ENCODE measurements around the gene OR8A1.

Gene OR8A1

DNA sequence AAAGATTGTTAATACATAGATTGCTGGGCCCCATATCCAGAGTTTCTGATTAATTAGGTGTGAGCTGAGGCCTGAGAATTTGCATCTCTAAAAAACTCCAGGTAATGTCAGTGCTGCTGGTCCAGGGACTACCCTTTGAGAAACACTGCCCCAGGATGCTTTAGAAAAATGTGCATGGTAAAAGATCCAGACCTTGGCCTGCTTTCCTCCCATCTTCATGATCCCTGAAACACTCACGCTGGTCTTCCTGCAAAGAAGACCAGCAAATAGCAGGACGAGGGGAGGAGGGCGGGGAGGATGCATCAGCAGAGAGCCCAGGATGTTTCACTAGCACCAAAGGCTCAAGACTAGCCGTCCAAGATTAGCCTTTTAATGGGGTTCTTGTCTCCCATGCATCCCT lies at the start of gene OR8A1:
Gene OR8A1 (plus strand): TSS at position 301 of the 400 bp plus-strand sequence. CDS start 123 bp downstream, outside the sequence.
- DNase-seq, result no peak

DNA sequence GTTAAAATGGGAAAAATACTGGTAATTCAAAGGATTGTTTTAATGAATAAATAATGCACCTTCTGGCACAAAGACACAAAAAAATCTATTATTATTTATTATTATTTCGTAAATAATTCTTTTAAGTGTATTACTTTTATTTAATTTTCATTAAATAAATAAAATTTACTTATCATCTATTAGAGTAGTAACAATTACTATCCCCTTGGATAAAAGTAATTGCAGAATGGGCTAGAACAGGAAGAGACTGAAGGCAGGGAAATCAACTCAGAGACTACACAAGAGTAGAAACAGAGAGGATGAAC lies 49.3 kb upstream of the OR8A1 start:
- DNase-seq, result no peak

DNA sequence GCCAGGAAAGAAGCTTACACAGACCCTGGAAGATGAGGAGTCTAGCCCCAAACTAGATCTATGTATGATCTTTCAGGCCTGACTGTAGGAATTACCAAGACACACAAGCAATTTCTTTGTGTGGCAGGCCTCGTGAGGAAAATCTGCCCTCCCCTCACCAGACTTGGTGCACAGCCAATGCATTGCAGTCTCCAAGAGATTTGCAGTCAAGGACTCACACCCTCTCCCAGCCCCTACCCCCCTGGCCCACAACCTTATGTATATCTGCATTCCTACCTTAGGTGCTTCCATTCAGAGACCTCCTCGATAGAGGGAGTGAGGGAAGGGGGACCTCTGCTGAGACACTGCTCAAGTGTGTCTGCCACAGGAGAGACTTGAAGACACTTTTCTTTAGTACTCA lies 36.2 kb upstream of the OR8A1 start:
- no peak for DNase-seq

DNA sequence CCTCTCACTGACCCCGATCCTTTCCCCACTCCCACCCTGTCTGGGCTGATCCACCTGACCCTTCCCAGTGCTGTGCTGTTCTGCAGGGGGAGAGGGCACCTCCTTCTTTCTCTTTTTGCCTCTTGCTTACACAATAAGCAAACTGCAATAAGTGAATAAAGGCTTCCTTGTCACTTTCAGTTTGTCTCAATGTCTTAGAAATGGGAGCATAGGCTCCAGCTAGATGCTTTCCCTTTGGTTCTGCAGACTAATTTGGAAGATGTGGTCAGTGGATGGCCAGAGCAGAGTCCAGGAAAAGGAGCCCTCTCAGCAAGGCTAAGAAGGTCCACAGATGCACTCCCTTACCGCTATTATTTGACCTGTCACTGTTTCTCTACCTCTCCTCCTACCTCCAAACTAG lies 35.7 kb upstream of the OR8A1 start:
- DNase-seq, result no peak

DNA sequence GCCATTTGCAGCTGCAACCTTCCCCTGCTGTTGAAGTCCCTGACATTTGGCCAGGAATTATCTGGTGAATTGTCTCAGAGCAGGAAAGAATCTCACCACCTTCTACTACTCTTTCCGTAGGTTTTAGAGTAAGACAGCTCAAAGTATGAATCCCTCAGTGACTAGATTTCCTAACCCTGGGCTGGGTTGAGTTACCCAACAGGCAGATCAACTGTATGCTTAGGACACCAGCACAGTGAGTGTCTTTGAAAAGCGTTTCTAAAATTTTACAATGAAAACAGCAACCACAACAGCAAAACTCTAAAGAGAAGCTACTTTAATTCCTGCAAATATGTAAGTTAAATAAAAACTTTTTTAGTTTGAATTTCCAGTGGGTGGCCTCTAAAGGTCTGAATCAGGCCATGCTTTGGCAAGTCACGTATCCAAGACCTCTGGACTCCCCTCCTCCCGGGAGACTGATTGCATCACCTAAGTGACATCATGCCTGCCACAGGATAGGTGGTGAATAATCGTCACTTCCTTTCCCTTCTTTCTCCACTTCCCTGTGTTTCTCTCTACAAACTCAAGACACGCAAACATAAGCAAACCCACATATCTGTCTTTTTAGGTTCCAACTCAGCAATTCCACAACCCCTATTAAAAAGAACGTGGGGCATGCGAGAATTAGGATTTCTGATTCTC lies 34.1 kb upstream of the OR8A1 start:
- no peak for DNase-seq

DNA sequence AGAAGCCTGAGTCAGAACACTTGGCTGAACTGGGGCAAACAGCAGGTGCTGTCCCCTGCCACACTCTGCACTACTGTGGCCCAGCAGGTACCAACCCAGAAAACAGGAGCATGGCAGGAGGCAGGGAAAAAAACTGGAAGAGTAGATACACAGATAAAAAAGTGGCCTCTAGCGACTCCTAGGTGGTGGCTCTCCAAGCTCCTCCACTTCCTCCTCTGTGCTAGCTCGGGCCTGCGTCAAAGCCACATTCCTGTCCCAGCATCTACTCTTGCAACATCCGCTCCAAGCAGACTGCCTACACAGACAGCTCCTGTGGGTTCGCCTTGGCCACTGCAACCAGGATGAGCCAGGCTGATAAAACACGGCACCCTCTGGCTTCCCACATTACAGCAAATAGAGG lies 33.3 kb upstream of the OR8A1 start:
- no peak for DNase-seq

DNA sequence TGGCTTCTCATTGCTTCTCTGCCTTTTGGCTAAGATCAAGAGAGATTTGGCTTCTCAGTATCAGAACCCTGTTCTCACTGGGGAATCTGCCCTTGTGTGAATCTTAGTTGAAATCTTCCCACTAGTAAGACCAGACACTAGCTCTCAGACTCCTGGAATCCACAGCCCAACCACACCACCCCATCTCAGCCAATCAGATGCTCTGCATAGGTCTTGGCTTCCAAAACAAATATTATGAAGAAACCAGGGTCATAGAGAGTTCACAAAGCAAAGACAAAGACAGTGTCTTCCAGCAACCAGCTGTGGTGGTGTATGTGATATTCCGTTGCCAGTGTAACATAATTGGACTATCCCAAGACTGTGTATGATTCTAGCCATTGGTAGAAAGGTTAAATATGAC lies 31.8 kb upstream of the OR8A1 start:
- no peak for DNase-seq

DNA sequence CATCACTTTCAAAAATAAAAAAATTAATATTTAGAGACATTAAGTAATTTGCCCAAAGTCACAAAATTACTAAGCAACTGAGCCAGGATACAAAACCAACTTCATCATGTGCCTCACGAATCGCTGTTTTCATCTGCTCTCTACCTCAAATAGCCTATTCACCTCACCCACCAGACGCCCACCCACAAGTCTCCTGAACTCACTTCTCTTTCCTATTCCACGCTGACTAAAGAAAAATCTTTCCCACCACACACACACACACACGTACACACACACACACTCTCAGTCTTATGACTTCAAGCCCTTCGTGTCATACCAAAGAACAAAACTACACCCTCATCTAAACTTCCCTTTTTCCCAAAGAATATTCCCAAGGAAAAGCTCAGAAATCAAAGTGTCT lies 28.6 kb upstream of the OR8A1 start:
- DNase-seq, result no peak

DNA sequence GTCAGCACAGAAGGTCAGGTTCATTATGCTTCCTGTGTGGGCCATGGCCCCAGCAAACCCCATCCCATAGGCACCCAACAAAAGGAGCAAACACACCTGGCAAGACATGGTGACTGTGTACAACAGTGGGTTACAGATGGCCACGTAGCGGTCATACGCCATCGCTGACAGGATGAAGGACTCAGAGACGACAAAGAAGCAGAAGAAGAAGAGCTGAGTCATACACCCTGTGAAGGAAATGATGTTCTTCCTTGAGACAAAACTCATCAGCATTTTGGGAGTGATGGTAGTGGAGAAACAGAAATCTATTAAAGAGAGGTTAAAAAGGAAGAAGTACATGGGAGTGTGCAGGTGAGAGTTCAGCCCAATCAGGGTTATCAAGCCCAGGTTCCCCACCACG lies 26.7 kb upstream of the OR8A1 start:
- DNase-seq, result no peak

DNA sequence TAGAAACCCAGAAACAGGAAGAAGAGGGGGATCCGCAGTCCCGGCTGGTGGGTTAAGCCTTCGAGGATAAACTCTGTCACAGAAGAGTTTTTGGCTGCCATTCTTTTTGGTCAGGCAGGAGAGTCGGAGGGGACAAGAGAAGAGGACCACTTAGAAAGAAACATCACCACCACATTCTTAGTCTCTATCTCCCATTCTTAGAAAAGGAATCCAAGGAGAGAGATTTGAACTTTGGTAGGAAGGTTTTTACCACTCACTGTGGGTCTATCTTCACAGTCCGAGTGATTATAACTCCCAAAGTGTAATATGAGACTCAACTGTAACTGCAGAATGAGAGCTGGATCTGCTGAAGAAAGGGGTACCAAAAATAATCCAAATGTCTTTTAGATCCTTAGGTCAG lies 26.2 kb upstream of the OR8A1 start, which contains the start of gene OR8B12:
Gene OR8B12 (minus strand): TSS at position 101 of the 400 bp plus-strand sequence. CDS start 0 bp downstream, at position 101.
- no peak for DNase-seq

DNA sequence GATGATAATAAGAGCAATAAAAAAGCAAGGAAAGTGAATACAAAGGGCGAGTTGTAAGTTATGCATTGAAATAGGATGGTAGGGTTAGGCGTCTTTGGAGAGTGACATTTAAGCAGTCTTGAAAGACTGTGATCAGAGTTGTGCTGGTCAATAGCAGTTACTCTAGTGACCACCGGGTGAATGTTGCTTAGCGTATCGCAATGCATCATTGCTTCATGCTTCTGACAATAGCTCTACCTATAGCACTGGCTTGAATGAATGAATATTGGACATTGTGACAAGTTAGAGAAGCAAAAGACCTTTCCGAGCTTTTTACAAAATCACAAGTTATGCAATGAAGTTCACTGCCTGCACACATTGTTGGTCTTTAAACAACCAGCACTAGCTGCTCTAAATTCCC lies 18.6 kb upstream of the OR8A1 start:
- no peak for DNase-seq

DNA sequence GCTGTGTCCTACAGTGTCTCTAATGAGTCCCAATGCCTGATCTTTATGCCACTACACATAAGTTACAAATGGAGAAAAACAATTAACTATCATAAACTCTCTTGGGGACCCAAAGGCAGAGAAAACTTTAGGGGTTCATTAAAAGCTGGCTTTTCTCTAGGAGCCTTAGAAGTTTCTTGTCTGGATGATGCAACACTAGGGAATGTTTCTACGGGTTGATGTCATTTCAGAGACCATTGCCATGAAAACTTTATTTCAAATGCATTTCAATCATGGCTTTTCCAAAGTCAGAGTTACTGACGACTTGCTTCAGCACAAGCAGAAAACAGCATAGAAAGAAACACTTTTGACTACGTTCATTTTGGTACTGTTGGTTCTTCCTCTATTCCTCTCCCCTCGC lies 17.8 kb upstream of the OR8A1 start:
- no peak for DNase-seq

DNA sequence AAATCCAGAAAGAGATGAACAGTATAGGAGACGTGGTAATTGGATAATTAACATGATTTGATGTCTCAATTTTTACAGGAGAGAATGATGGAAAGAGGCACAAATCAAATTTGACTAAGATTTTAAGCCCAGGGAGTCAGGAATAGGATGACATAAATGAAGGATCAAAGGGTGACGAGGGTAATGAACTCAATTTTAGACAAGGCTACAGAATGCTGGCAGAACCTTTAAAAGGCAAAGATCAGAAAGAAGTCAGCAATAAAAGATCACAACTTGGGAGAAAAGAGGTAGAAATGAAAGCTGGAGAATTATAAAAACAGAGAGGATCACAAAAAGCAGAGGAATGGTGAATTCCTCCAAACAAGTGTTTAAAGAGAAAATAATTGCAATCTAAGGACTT lies 13.0 kb upstream of the OR8A1 start:
- DNase-seq, result no peak

DNA sequence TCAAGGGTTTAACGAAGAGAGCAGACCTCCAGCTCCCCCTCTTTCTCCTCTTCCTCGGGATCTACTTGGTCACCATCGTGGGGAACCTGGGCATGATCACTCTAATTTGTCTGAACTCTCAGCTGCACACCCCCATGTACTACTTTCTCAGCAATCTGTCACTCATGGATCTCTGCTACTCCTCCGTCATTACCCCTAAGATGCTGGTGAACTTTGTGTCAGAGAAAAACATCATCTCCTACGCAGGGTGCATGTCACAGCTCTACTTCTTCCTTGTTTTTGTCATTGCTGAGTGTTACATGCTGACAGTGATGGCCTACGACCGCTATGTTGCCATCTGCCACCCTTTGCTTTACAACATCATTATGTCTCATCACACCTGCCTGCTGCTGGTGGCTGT lies 363 bp downstream of the OR8A1 start:
- DNase-seq, result no peak

DNA sequence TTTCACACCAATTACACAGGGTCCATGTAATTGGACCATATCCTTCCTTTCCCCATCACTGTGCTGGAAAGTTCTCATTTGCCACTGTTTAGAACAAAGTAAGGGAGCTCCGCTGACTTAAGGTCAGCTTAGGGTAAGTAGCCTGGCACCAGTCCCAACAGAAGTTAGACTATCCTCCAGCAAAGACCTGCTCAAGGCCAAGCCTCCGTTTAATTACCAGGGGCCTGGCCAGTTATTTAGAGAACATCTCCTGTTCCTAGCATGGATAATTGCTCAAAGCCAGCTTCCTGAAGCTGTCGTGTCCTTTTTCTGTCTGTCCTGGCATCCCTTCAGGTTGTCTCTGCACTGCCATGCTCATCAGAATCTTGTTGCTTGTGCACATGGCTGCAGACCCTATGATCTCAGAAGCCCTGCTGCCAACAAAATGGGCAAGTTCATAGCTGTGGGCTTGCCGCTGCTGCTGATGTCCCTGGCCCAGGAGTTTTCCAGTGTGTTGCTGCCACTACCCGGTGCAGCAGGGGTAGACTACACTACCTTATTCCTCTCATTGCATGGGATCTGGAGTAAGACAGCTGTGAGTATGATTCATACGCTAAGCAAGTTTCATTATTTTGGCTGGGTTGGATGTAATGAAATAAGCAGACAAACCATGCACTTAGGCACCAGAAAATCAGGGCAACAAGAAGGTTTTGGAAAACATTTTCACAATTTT lies 8.1 kb downstream of the OR8A1 start:
- DNase-seq, result no peak

DNA sequence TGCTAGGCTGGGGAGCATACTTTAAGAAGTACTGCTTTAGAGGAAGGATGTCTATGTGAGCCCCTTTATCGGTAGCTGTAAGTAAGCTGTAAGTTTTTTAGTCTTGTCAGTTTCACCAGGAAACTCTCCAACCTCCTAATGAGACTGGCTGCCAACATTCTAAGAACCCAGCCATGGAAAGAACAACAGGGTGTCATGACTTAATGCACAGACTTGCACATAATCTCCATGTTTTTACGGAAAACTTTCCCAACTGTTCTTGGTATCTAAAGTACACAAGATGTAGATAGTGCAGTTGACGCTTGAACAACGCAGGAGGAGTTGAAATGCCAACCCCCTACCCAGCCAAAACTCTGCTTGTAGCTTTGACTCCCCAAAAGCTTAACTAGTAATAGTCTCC lies 9.0 kb downstream of the OR8A1 start:
- no peak for DNase-seq

DNA sequence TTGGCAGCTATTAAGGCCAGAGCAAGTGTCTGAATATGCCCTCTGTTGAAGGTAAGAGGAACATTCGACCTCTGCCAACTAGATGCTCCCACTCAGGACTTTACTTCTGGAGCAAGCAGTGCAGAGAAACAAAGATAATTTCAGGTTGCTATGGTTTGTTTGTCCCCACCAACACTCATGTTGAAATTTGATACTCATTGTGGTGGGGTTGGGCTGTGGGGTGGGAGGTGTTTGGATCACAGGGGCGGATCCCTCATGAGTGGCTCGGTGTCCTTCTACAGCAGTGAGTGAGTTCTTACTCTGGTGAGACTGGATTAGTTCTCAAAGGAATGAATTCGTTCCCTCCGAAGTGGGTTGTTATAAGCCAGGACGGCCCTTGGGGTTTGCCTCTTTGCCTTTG lies 12.0 kb downstream of the OR8A1 start:
- DNase-seq, result no peak

DNA sequence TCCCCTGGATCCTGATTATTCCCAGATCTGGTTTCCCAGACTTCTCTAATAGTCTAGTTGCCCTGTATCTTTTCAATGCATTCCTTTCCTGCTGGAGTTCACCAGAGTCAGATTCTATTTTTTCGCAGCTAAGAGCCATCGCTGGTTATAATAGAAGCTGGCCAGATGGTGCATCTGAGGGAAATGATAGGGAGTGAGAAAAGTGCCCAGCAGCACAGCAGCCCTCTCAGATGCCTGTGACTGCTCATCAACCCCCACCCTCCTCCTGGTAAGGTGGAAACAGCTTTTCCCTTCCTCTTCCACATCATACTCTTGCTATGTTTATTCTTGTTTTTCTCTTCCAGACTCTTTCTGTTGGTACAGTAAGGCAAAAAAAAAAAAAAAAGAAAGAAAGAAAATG lies 12.8 kb downstream of the OR8A1 start:
- no peak for DNase-seq

DNA sequence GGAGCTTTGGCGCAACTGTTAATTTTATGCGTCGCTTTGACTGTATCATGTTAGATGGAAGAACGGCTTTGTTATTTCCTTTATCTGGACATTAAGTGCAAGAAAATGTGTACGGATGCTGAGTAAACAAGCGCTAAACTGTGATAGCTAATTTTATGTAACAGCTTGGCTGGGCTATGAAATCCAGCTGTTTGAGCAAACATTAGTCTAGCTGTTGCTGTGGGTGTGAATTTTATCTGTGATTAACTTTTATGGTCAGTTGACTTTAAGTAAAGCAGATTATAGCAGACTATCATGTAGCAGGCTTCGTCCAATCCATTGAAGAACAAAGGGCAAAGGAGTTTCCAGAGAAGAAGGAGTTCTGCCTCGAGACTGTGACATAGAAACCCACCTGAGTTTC lies 14.0 kb downstream of the OR8A1 start:
- no peak for DNase-seq

DNA sequence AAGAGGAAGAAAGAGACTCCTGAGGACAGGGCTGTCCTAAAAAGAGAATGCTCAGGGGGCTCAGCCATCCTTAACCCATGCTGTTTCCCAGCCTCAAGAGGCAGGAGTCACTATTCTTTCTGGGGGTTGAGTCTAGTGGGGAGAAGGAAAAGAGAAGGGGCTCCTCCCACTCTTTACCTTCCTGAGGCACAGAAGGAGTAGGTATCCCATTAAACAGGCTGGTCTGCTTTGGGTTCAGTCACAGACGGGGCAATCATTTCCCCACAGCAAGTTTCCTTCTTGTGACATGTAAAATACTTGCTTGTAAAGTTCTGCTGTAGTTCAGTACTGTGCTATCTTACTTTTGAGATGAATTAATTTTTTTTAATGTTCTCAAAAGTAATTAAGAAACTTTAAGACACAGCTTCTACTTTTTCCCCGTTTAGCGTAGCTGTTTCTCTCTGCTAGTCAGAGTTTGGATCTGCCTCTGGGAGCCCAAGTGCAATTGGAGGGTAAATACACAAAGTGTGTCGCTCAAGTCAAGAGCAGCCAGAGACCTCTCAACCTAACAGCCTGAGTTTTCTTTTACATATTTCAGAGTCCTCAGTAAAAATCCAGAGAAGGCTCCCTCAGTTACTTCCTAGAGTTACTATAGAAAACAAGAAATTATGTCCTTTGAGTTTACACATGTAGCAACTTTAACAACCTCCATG lies 15.0 kb downstream of the OR8A1 start:
- no peak for DNase-seq

DNA sequence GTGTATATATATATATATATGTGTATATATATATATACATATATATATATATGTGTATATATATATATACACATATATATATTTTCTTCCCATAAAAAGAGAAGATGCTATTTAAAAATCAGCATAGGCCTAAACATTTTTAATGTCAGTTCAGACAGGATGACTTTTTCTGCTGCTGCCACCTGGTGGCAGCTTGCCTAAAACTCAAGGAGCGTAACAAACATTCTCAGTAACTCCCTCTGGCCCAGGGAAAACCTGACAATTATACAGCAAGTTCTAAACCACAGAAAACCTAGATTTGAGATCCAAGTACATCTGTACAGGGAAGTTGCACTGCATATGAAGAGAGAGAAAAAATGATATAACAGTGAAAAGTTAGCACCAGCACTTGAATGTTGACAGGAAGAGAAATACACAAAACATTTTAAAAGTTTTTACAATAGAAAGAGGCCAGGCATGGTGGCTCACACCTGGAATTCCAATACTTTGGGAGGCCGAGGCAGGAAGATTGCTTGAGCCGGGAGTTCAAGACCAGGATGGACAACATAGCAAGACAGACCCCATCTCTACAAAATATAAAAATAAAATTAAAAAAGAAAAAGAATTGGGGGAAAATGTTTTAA lies 16.6 kb downstream of the OR8A1 start:
- DNase-seq, result no peak

DNA sequence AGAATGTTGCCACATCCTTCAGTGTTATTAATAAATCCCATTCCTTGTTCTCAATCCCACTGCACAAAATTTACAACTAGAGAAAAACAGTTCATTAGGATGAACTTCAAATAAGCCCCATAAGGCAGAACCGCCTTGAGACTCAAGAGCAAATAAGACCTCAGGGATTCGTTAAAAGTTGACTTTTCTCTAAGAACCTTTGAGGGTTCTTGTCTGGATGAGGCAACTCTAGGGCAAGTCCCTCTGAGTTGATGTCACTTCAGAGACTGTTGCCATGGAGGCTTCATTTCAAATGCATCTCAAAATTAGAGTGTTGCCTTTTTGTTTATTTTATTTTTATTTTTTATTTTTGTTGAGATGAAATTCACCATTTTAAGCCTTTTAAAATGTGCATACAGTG lies 21.6 kb downstream of the OR8A1 start:
- DNase-seq, result no peak

DNA sequence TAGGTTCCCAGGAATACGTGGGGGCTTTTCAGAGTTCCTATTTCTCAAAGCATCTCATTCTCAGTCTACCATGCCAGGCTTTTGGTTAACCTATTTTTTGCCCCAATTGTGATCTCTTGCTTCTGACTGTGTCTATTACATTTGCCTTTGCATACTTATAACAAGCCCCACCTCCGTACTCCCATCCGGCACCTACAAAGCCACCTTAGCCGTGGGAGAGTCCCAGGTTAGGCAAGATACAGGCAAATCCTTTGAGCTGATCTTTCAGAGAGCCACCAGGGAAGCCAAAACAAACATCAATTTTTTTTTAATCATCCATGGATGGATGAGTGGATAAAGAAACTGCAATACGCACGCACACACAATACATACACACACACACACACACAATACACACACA lies 22.8 kb downstream of the OR8A1 start:
- DNase-seq, result no peak

DNA sequence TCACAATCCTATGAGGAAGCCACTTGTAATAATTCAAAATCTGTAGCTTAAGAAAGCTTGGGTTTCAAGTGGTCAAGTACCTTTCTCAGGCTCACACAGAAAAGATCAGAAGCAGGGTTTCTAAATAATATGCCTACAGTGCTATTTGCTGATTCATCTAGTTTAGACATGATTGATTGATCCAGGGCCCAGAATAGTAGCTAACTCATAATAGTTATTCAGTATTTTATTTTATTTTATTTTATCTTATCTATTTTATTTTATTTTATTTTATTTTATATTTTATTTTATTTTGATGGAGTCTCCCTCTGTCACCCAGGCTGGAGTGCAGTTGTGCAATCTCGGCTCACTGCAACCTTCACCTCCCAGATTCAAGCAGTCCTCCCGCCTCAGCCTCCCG lies 25.5 kb downstream of the OR8A1 start:
- DNase-seq, result no peak
